OCI-LY7 (cell line): ENCODE results near the gene PDYN. TPM values are rescaled to one million over a fixed set of nuclear protein-coding genes. Genes with fewer than 3 reads are reported as not detected.
A peak's percentile ranks its signal among the peaks of the same experiment; 100 is the strongest.

Source experiments
- BruUV-seq: library from RNA; stranded (reverse); fragments of 400-500 nt; replicated peaks from 2 replicates; lab custom pipeline; 2021; lab: Mats Ljungman, UMichigan
- CTCF ChIA-PET: fragments of 300-600 bp; sonication (Branson Sonifier 250); formaldehyde crosslinking; loops from one replicate; lab custom pipeline; 2022; ENCODE audit warnings: antibody characterized with exemption; ENCODE audit not compliant: unreplicated experiment; lab: Charles Lee
- POLR2A ChIA-PET: fragments of 300-600 bp; sonication (Branson Sonifier 250); formaldehyde crosslinking; loops from one replicate; lab custom pipeline; 2022; ENCODE audit warnings: antibody characterized with exemption; lab: Charles Lee
- DNase-seq: peaks from one replicate; pipeline ENCODE4 v3.0.0-alpha.2; 2015; ENCODE audit warnings: low spot score
- H2AFZ ChIP-seq: fragments of 200-600 bp; sonication (generic), shearing (Covaris generic); 2 replicates; pipeline ENCODE4 v1.6.1; 2014; ENCODE audit warnings: mild to moderate bottlenecking, antibody characterized with exemption, low read length, moderate library complexity
- H3K27ac ChIP-seq: fragments of 200-600 bp; sonication (generic); 2 replicates; pipeline ENCODE4 v1.5.1; 2014; ENCODE audit warnings: mixed run types, low read depth, mild to moderate bottlenecking, moderate library complexity, low read length, inconsistent platforms; ENCODE audit not compliant: poor library complexity, severe bottlenecking
- H3K36me3 ChIP-seq: fragments of 200-600 bp; sonication (generic); 2 replicates; pipeline ENCODE4 v1.6.1; 2014; ENCODE audit warnings: mild to moderate bottlenecking, antibody characterized with exemption, low read length, moderate library complexity, mixed read lengths; ENCODE audit not compliant: insufficient read depth
- H3K4me1 ChIP-seq: fragments of 200-600 bp; sonication (generic); 2 replicates; pipeline ENCODE4 v1.5.1; 2014; ENCODE audit warnings: mild to moderate bottlenecking, low read length; ENCODE audit not compliant: insufficient read depth, poor library complexity, severe bottlenecking
- H3K4me2 ChIP-seq: fragments of 200-600 bp; sonication (generic); 2 replicates; pipeline ENCODE4 v1.6.1; 2014; ENCODE audit warnings: mild to moderate bottlenecking, low read length
- H3K4me3 ChIP-seq: fragments of 200-600 bp; sonication (generic); 2 replicates; pipeline ENCODE4 v1.5.1; 2014; ENCODE audit warnings: mild to moderate bottlenecking, low read depth, low read length; ENCODE audit not compliant: poor library complexity, severe bottlenecking
- H3K79me2 ChIP-seq: fragments of 200-600 bp; sonication (generic); 2 replicates; pipeline ENCODE4 v1.6.1; 2016; ENCODE audit warnings: low read depth, mild to moderate bottlenecking, low read length, moderate library complexity, mixed read lengths; ENCODE audit not compliant: insufficient read depth
- H3K9me2 ChIP-seq: fragments of 200-600 bp; sonication (generic); 2 replicates; pipeline ENCODE4 v1.6.1; 2016; ENCODE audit warnings: mild to moderate bottlenecking, low read length, mixed read lengths; ENCODE audit not compliant: insufficient read depth
- H3K9me3 ChIP-seq: fragments of 200-600 bp; sonication (generic); 2 replicates; pipeline ENCODE4 v1.6.1; 2014; ENCODE audit warnings: mild to moderate bottlenecking, mixed run types, low read length, mixed read lengths
- H4K20me1 ChIP-seq: fragments of 200-600 bp; sonication (generic); 2 replicates; pipeline ENCODE4 v1.6.1; 2014; ENCODE audit warnings: mild to moderate bottlenecking, antibody characterized with exemption, low read length, moderate library complexity, mixed read lengths; ENCODE audit not compliant: insufficient read depth
- CTCF ChIP-seq: fragments of 200-600 bp; sonication (generic); conservative IDR thresholded peaks from 2 replicates; pipeline ENCODE4 v1.5.1; 2014; ENCODE audit warnings: mild to moderate bottlenecking, antibody characterized with exemption, low read length, moderate library complexity, mixed read lengths
- EZH2phosphoT487 ChIP-seq: fragments of 200-600 bp; sonication (generic); IDR thresholded peaks from 2 replicates; pipeline ENCODE4 v1.6.1; 2018; ENCODE audit warnings: low read depth, borderline replicate concordance, mild to moderate bottlenecking, mixed run types, antibody characterized with exemption, low read length, moderate library complexity, mixed read lengths
- intact Hi-C: fragments of 100-400 bp; cut with micrococcal nuclease; formaldehyde crosslinking; loops from one replicate; pipeline ENCODE4 v1.10.0; 2022; ENCODE audit not compliant: unreplicated experiment
- total RNA-seq, 2 experiments: library from RNA; depleted of rRNA in 1 of 2; stranded (reverse); fragments of >200 nt in 1 of 2; shearing (Covaris generic) in 1 of 2; gene quantifications; 2 replicates each; pipeline ENCODE4 v1.2.3, GENCODE V29; 2014 to 2022

The PDYN gene
- total RNA-seq, 2 experiments from 2014 or later: not detected

- Histone ChIP-seq H2AFZ (no peak overlapping the region), H3K9me3 (no peaks in the 10 kb centered on the region), H4K20me1 (no peaks in the 10 kb centered on the region), H3K36me3 (no peaks in the 10 kb centered on the region), H3K27ac (no peak overlapping the region), H3K4me3 (no peak overlapping the region), H3K9me2 (no peaks in the 10 kb centered on the region), H3K4me1 (peaks cover 38% of the 10 kb centered on the region), H3K79me2 (no peaks in the 10 kb centered on the region), H3K4me2 (no peak overlapping the region)
- DNase-seq: no peak
- ChIA-PET POLR2A (no interaction called here), CTCF (no interaction called here)
- TF ChIP-seq EZH2phosphoT487 (no peak), CTCF (no peak)
- intact Hi-C loops: loop anchor here (5.0 kb wide), 1 partner anchor 151 kb away; the partner anchor contains the start of gene STK35
- no TSS peak for BruUV-seq
Observed at GRCh38 chr20:1950836-1951235, 43.0 kb downstream of the PDYN start.

GRCh38 chr20:1949347-1950100, 44.3 kb downstream of the PDYN start:
- intact Hi-C loops: loop anchor here (5.0 kb wide), 1 partner anchor 153 kb away; the partner anchor contains the start of gene STK35
- Histone ChIP-seq H3K79me2 (no peaks in the 10 kb centered on the region), H3K9me3 (no peaks in the 10 kb centered on the region), H3K9me2 (no peaks in the 10 kb centered on the region), H2AFZ (peak overlapping the region; percentile 42), H3K4me1 (peaks cover 25% of the 10 kb centered on the region), H3K36me3 (no peaks in the 10 kb centered on the region), H4K20me1 (no peaks in the 10 kb centered on the region), H3K4me3 (no peak overlapping the region), H3K27ac (no peak overlapping the region), H3K4me2 (no peak overlapping the region)
- TF ChIP-seq CTCF (no peak), EZH2phosphoT487 (no peak)
- ChIA-PET CTCF (no interaction called here), POLR2A (no interaction called here)
- no TSS peak for BruUV-seq
- DNase-seq: no peak

GRCh38 chr20:1947535-1947846, 46.4 kb downstream of the PDYN start:
- no peaks in the 10 kb centered on the region for H4K20me1 ChIP-seq
- H3K4me2 ChIP-seq: no peak overlapping the region

More at GRCh38 chr20:1947535-1947846, 46.4 kb downstream of the PDYN start:
- no peaks in the 10 kb centered on the region for H3K79me2 ChIP-seq
- H2AFZ ChIP-seq: no peak overlapping the region
- intact Hi-C loops: no loop called here
- H3K4me3 ChIP-seq: no peak overlapping the region
- TF ChIP-seq EZH2phosphoT487: no peak
- TF ChIP-seq CTCF: no peak
- ChIA-PET CTCF (no interaction called here), POLR2A (no interaction called here)
- no peaks in the 10 kb centered on the region for H3K9me2 ChIP-seq
- BruUV-seq: no TSS peak
- no peak for DNase-seq
- H3K27ac ChIP-seq: no peak overlapping the region
- H3K36me3 ChIP-seq: no peaks in the 10 kb centered on the region
- peaks cover 5% of the 10 kb centered on the region for H3K4me1 ChIP-seq
- no peaks in the 10 kb centered on the region for H3K9me3 ChIP-seq
